HK-2 (cell line): ENCODE results near the gene SLC35F5.
"Not testable (repeated sequence)": the region's sequence is repeated elsewhere in the genome, so short reads cannot be mapped to it uniquely, and the experiment has no call there.

Source experiments
- DNase-seq: peaks from one replicate; pipeline ENCODE4 v3.0.0-alpha.2; 2018; ENCODE audit not compliant: unreplicated experiment

The SLC35F5 gene

DNA sequence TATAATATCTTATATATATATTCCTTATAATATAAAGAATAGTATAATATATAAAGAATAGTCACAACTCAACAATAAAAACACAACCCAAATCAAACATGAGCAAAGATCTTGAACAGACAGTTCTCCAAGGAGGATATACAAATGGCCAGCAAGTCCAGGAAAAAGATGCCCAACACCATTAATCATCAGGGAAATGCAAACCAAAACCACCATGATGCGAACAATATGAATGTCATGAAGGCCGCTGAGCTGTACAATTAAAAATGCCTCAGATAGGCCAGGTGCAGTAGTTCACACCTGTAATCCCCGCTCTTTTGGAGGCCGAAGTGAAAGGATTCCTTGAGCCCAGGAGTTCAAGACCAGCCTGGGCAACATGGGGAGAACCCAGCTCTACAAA, 58.9 kb downstream of the SLC35F5 start:
- no peak for DNase-seq

DNA sequence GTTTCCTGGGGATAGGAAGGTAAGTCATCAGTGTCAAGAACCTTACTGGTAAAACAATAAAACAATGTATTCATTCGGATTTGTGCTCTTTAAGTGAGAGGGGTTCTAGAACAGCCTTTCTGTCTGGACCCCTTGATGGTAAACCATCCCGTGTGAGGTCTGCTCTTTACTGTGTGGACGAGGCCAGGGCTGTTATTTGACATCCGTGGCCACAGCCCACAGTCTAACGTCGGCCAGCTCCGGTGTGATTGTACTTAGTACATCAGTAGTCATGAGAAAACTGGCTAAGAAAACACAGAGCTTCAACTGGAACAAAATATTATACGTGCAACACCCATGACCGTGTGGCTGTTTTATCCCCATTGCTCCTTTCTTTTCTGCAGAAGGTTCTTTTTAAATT, 62.0 kb downstream of the SLC35F5 start:
- no peak for DNase-seq

DNA sequence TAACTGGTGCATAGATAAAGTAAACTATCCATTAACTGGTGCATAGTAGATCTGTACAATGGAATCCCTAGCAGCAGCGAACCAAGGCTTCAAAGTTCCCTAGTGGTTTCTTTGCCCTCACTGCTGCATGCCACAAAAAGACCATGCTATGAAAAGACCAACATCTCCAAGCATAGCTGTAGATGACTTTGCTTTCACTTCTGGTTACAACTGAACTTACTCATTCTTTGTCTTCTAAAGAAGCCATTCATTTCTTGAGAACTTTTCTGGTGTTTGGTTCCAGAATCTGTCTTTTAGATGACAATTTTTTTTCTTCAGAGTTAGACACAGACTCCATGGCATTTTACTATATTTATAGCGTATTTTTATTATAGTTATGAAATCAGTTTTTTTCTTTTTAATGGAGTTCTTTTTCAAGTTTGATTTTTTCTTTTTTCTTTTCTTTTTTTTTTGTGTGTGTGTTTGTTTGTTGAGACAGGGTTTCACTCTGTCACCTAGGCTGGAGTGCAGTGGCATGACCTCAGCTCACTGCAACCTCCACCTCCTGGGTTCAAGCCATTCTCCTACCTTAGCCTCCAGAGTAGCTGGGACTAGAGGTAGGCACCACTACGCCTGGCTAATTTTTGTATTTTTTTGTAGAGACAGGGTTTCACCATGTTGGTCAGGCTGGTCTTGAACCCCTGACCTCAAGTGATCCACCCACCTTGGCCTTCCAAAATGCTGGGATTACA, 63.6 kb downstream of the SLC35F5 start:
- no peak for DNase-seq

DNA sequence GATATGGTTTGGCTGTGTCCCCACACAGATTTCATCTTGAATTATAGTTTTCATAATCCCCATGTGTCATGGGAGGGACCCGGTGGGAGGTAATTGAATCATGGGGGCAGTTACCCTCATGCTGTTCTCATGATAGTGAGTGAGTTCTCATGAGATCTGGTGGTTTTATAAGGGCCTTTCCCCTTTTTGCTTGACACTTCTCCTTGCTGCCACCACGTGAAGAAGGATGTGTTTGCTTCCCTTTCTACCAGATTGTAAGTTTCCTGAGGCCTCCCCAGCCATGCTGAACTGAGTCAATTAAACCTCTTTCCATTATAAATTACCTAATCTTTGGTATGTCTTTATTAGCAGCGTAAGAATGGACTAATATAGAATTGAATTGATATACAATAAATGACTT, 65.6 kb downstream of the SLC35F5 start:
- not testable (repeated sequence) for DNase-seq

DNA sequence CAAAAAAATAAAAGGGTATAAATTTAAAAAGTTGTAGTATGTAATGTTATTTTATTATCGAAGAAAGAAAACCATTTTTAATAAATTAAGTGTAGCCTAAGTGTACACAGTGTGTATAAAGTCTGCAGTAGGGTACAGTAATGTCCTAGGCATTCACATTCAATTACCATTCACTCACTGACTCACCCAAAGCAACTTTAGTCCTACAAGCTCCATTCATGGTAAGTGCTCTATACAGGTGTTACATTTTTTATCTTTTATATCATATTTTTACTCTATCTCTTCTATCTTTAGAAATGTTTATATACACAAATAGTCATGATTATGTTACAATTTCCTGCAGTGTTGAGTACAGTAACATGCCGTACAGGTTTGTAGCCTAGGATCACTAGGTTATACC, 69.9 kb downstream of the SLC35F5 start:
- no peak for DNase-seq

DNA sequence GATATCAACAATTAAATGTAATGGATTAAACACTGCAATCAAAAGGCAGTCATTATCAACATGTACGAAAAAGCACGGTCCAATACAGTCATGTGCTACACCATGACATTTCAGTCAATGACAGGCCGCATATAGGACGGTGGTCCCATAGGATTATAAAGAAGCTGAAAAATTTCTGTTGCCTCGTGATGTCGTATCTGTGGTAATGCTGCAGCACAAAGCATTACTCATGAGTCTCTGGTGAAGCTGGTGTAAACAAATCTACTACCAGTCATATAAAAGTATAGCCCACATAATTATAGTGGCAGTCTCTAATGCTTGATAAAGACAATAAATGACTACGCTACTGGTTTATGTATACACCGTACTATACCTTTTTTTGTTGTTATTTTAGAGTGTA, 71.0 kb downstream of the SLC35F5 start:
- no peak for DNase-seq

DNA sequence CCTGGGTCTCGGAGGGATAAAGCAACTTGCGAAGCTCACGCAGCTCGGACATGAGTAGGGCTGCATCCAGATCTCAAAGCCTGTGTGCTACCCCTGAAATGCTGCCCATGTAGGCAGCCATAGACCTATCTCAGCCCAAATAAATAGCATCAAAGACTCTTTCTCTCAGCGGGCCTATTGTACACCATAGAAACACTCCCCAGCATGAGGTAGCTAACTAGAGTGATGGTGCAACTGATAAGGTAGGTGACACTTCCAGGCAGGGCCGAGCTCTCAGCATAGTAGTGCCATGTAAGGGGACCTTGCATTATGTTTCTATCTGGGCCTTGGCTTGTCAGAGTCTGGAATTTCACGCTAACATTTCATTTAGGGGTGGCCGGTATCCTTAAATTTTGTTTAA, 77.0 kb downstream of the SLC35F5 start:
- no peak for DNase-seq

DNA sequence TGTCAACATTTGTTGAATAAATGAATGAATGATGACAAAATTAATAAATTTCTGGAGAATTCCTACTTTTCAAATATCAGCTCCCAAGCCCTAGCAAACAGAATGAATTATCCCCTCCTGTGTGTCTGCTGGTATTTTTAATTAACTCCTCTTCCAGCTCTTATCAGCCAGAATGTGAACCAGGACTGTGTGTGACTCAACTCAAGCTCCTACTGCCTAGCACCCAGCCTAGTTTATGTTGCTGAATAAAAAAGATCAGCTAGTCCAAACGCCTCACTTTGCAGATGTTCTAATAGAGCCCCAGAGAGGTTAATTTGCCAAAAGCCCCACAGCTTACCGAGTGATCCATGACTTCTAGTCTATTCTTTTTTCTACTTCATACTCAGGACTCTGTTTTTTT, 79.1 kb downstream of the SLC35F5 start:
- DNase-seq = no peak

DNA sequence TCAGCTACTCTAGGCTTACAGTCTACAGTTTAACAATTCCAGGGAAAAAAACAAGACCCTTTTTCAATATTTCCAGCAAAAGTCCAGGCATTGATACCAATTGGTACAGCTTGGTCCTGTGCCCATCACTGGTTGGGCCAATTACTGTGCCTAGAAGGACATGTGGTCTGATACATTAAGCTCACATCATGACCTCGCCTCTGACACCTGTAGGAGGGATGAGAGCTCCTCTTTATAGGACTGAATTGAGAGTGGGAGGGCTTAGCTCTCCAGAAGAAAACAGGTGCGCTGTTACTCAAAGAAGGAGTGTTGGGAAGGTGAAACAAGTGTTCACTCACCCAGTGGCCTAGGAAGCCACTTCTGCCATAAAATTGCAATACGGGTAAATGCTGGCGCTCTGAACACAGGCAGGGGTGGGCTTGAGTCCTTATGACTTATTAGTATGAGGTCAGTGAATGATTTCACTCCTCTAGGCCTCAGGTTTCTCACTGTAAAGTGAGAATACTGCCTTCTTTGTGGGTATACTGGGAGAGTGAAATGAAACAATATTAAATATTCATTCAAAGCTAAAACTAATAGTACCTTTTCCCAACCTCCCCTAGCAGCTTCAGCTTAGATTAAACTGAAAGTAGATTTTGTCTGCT, 79.7 kb downstream of the SLC35F5 start:
- no peak for DNase-seq

DNA sequence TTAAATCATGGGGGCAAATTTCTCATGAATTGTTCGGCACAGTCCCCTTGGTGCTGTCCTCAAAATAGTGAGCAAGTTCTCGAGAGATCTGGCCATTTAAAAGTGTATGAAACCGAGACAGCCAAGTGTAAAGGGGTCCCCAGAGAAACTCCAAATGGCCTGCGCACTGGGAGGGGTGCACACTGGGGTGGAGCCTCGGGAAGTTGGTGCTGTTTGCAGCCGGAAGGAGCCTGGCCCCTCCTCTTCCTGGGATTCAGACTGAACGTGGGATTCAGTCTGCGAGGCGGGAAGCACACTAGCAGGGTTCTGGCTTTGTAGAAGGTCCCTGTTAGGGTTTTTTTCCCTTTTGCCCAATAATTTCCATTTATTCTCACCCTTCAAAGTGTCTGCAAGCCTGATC, 80.6 kb downstream of the SLC35F5 start:
- DNase-seq = no peak

DNA sequence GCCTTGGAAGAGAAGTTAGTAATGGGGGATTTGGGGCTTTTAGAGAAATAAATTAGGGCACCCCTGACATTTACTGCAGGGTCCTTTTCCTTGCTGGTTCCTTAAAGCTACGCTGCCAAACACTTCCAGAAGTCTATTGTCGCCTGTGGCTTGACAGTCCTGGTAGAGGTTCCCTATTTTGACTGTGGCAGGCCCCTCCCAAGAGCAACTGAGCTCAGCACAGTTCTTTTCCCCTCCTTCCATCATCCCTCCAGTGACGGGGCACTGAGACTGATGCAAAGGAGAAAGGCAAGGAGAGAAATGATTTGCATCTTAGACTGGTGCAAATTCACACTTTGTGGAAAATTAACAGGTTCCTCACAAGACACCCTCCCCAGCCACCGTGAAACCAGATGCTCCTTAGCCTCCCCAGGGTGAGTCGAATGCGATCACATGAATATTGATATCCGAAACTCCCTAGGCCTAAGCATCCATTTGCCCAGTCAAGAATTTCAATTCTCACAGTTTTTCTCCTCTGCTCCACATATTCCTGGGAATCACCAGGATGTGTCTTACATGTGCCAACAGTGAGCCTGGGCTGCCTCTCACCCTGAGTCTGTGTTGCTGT, 84.0 kb downstream of the SLC35F5 start:
- no peak for DNase-seq

DNA sequence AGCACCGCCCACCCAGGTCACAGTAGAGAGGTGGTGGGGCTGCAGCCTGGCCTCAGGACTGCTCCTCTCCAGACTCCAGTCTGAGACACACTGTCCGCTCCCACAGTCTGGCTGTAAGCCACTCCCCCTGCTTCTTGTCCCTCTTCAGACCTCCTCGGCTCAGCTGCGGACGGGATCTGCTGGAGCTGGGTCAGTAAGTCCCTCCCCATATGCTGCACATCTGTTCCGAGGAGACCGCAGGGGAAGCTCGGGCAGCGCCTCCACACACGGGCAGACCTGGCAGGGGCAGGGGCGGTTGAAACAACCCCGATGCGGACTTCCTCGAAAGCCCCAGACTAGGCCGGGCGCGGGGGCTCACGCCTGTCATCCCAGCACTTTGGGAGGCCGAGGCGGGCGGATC, 87.4 kb downstream of the SLC35F5 start:
- not testable (repeated sequence) for DNase-seq

DNA sequence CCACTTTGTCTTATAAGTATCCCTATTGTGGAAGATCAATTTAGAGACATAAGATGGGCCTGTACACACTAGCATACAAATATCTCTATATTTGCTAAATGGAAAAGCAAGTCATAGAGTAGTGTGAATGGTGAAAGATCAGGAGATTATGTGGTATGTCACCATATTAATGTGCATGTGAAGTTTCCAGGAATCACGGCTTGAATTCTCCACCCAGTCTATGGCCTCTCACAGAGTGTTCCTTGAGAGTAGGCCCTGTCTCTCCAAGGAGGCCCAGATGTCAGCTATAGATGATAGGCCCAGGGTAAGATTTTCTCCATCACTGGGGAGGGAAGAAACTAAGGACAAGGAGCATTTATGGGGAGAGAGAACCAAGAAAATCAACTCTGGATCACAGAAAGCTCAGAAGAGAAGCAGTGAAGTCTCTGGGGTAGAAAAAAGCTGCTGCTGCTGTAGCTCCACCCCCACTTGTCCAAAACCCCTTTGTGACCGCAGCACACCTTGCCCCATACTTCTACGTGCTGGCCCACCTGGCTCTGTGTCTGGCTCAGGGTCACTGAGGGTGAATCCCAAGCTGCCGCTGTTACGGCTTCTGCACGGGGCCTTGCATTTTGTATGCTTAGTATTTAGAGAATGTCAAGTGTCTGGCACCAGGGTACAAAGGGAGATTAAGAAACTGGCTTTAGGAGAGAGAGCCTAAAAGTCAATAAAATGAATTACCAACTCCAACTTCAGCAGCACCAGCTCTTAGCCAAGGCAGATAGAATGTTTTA, 91.5 kb downstream of the SLC35F5 start:
- DNase-seq = not testable (repeated sequence)

DNA sequence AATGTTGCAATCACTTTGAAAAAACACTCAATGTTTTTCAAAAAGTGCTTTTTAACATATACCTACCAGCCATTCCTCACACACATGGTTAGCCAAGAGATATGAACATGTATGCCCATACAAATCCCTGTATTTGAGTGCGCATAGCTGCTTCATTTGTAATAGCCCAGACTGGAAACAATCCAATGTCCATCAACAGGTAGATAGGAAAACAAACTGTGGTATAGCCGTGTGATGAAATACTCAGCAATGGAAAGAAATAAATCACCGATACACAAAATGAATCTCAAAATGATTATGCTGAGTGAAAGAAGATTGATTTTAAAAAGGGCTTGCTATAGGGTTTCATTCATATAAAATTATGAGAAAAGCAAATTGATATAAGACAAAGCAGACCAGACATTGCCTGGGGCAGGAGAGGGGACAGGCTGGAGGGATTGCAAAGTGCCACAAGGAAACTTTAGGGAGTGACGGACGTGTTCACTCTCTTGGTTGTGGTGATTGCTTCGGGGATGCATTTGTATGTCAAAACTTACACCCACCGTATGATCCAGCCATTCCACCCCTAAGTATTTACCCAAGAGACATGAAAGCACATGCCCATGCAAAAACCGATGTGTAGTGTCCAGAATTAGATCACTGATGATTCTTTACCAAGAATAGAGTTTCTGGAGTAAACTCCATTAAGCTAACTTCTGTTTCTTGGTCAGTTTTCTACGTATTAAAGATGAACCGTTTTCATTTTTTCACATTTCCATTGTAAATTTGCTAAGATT, 93.0 kb downstream of the SLC35F5 start:
- not testable (repeated sequence) for DNase-seq
